Right lobe of liver (tissue), 6 donors: ENCODE data around the gene ENOX1. TPM values are rescaled to one million over a fixed set of nuclear protein-coding genes. Genes with fewer than 3 reads are reported as not detected.

ENCODE experiments used
- ATAC-seq, 4 donors: fragments of 200-7000 bp; cut with Tn5 transposase; one replicate each; pipeline ENCODE4 v1.9.1; 2020; ENCODE audit warnings: mild to moderate bottlenecking in 4 of 4, moderate library complexity in 4 of 4
- DNase-seq, 3 donors: peaks; one replicate each; pipeline ENCODE4 v3.0.0-alpha.2; 2020
- H3K27ac ChIP-seq, 3 donors: fragments of 200-600 bp; one replicate each; pipeline ENCODE4 v1.8.0; 2022
- H3K27me3 ChIP-seq, 2 donors: fragments of 200-600 bp; one replicate each; pipeline ENCODE4 v1.8.0; 2022
- H3K36me3 ChIP-seq, 4 donors: fragments of 200-600 bp; sonication (generic) in 1 of 4; one replicate each; pipeline versions ENCODE4 v1.5.1 to v1.8.0; 2017 to 2022; ENCODE audit warnings: control low read depth in 1 of 4
- H3K4me1 ChIP-seq, 4 donors: fragments of 200-600 bp; sonication (generic) in 1 of 4; one replicate each; pipeline versions ENCODE4 v1.5.1 to v1.8.0; 2017 to 2022; ENCODE audit warnings: control low read depth in 1 of 4
- H3K4me3 ChIP-seq, 3 donors: fragments of 200-600 bp; one replicate each; pipeline ENCODE4 v1.8.0; 2022
- H3K9me3 ChIP-seq, 4 donors: fragments of 200-600 bp; sonication (generic) in 1 of 4; one replicate each; pipeline versions ENCODE4 v1.5.1 to v1.8.0; 2017 to 2022; ENCODE audit warnings: control low read depth in 1 of 4
- POLR2A ChIP-seq: fragments of 450-650 bp; IDR thresholded peaks from one replicate; pipeline ENCODE4 v1.6.1; 2017; ENCODE audit warnings: antibody characterized with exemption, mild to moderate bottlenecking
- WGBS: methylation state at CpG from one replicate; pipeline ENCODE4 v1.1.6; 2018; ENCODE audit warnings: low coverage, low lambda C conversion rate; ENCODE audit not compliant: insufficient coverage; ENCODE audit errors: missing lambda C conversion rate; 5-methylcytosine and 5-hydroxymethylcytosine counted together
- intact Hi-C, 2 donors: fragments of 100-400 bp; cut with DNase I; formaldehyde crosslinking; loops; one replicate each; pipeline versions ENCODE4 v1.11.2 to v1.14.1; 2022
- total RNA-seq, 6 experiments: library from RNA; depleted of rRNA in 2 of 6; stranded (reverse); fragments of >200 nt in 2 of 6; fragmentation: NEBNext Ultra II Directional in 3 of 6; extraction: Animal tissue kit (Norgen Biotek cat#: 25700) in 3 of 6; gene quantifications; one replicate each; pipeline versions ENCODE4 v1.1.0 to v1.2.4, GENCODE V29; 2016 to 2023
- TF ChIP-seq, protein P1 (sequence below), 4 donors: fragments of 200-600 bp in 3 of 4; fragments of 450-650 bp in 1 of 4; IDR thresholded peaks; one replicate each; pipeline versions ENCODE4 v1.5.1 to v1.8.0; 2016 to 2022; ENCODE audit warnings: antibody characterized with exemption in 4 of 4, mild to moderate bottlenecking in 2 of 4
- donor health status: DM: no; HTN: yes; CAD: no.
- donor health status: DM: no; HTN: no; CAD: no.
- donor health status: DM: no; HTN: no; CAD: no.
- donor health status: DM: no; HTN: yes; CAD: no.
- donor health status: DM: no; HTN: yes; CAD: no.

Gene ENOX1
- total RNA-seq, 6 experiments from 2014 or later: 0.07 to 0.16 TPM; not detected in 4

GRCh38 chr13:43195551-43195950 lies 591.2 kb downstream of the ENOX1 start:
- TF ChIP-seq, protein P1, sequence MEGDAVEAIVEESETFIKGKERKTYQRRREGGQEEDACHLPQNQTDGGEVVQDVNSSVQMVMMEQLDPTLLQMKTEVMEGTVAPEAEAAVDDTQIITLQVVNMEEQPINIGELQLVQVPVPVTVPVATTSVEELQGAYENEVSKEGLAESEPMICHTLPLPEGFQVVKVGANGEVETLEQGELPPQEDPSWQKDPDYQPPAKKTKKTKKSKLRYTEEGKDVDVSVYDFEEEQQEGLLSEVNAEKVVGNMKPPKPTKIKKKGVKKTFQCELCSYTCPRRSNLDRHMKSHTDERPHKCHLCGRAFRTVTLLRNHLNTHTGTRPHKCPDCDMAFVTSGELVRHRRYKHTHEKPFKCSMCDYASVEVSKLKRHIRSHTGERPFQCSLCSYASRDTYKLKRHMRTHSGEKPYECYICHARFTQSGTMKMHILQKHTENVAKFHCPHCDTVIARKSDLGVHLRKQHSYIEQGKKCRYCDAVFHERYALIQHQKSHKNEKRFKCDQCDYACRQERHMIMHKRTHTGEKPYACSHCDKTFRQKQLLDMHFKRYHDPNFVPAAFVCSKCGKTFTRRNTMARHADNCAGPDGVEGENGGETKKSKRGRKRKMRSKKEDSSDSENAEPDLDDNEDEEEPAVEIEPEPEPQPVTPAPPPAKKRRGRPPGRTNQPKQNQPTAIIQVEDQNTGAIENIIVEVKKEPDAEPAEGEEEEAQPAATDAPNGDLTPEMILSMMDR (IDR thresholded peaks at IDR 0.05): no peak
- no peak for TF ChIP-seq POLR2A
- no peaks in the 10 kb centered on the region for H3K27me3 ChIP-seq
- 62% methylated on average over 4 of the region's 4 CpGs for WGBS
- H3K9me3 ChIP-seq: no peaks in the 10 kb centered on the region
- intact Hi-C loops: no loop called here
- ATAC-seq: no peak
- no peak overlapping the region for H3K4me3 ChIP-seq
- no peaks in the 10 kb centered on the region for H3K4me1 ChIP-seq
- no peaks in the 10 kb centered on the region for H3K36me3 ChIP-seq
- no peak for DNase-seq
- no peak overlapping the region for H3K27ac ChIP-seq

DNA sequence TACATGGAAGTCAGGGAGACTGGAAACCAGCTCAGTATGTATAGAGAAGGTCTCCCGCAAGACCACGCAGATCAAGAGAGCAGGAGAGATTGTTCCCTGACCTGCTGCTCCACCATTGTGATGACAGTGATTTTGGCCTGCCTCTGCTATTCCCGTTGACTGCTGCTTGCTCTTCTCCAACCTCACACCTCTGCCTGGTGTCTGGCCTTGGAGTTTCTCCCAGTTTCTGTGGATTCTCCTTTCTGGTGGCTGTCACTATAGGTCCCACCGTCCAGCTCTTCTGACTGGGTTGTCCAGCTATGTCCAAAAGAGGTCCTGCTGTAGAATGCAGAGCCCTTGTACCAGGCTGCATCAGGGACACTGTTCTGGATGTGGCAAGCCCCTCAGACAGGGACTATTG lies 591.7 kb downstream of the ENOX1 start:
- TF ChIP-seq, protein P1 (IDR thresholded peaks at IDR 0.05): no peak
- no peak for TF ChIP-seq POLR2A
- 63% methylated on average over 4 of the region's 4 CpGs for WGBS
- no peak overlapping the region for H3K27ac ChIP-seq
- H3K9me3 ChIP-seq: no peaks in the 10 kb centered on the region
- intact Hi-C loops: no loop called here
- H3K4me3 ChIP-seq: no peak overlapping the region
- no peaks in the 10 kb centered on the region for H3K36me3 ChIP-seq
- no peaks in the 10 kb centered on the region for H3K4me1 ChIP-seq
- no peak for ATAC-seq
- H3K27me3 ChIP-seq: no peaks in the 10 kb centered on the region
- no peak for DNase-seq

DNA sequence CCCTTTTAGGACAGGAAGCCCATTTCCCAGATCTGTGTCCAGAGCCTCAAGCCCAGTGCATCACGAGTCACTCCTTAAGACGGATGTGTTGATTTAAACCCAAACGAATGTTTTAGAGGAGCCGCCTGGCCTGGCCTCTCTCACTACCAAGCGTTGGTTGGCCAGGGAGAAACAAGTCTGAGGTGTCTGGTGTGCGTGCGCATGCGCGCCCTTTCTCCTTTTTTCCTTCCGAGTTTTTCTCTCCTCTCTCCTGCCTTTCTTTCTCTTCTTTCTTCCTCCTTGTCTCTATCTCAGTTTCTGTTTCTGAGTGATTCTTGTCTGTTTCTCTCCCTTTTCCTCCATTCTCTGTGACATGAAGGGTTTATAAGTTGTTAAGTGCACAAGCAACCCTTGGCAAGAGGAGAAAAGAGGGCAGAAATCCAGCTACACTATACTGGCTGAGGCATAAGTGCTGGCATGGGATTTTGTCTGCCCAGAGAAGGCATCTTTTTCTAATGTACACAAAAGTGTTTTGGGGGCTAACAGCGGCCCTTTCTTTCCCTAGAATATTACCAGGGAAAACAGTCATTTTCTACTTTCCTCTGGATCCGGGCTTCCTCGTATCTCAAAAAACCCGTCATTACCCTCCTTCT lies 592.9 kb downstream of the ENOX1 start:
- WGBS: 78% methylated on average over 12 of the region's 14 CpGs
- Histone ChIP-seq H3K36me3 (no peaks in the 10 kb centered on the region), H3K9me3 (no peaks in the 10 kb centered on the region), H3K4me1 (no peaks in the 10 kb centered on the region), H3K4me3 (no peak overlapping the region), H3K27me3 (no peaks in the 10 kb centered on the region), H3K27ac (no peak overlapping the region)
- DNase-seq (no peak), ATAC-seq (no peak)
- intact Hi-C loops: no loop called here
- no peak for TF ChIP-seq POLR2A
- TF ChIP-seq, protein P1 (IDR thresholded peaks at IDR 0.05): no peak

DNA sequence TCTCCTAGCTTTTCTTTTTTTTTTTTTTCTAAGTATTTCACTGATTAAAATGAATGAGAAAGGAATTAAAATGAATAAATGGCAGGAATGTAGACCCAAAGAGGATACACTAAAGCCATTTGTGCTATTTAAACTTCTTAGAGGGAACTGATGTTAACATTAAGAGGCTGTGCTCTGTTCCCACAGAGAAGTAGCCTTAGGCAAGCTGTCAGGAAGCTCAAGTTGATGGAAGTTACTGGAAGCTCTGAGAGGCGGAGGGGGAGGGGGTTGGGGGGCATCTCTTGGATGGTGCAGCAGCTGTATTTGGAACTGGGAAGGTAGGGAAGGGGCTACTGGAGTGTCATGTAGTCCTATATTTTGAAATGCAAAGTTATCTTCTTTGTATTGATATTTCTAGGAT lies 595.2 kb downstream of the ENOX1 start:
- TF ChIP-seq, protein P1 (IDR thresholded peaks at IDR 0.05): no peak
- TF ChIP-seq POLR2A: no peak
- no peak overlapping the region for H3K4me3 ChIP-seq
- no peaks in the 10 kb centered on the region for H3K9me3 ChIP-seq
- H3K4me1 ChIP-seq: no peaks in the 10 kb centered on the region
- intact Hi-C loops: no loop called here
- no peaks in the 10 kb centered on the region for H3K36me3 ChIP-seq
- no peak overlapping the region for H3K27ac ChIP-seq
- 86% methylated on average over 1 of the region's 1 CpG for WGBS
- no peak for DNase-seq
- H3K27me3 ChIP-seq: no peaks in the 10 kb centered on the region
- no peak for ATAC-seq

DNA sequence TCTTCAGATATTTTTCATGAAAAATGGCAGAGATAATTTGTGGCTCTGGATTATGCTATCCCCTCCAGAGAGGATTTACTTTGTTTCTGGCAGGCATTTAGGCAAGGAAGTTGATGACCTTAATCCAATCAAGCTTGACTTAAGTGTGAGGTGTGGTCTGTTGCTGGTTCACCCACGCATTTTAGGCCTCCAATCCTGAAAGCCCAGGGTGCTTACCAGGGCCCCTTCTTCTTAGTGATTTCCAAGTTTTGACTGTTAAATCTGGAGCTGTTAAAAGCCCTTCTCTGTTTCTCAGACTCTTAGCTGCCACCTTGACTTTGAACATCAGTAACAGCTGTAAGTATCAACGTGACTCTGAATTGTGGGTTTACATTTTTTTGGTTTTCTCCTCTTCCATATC lies 601.5 kb downstream of the ENOX1 start:
- H3K27me3 ChIP-seq: no peaks in the 10 kb centered on the region
- no peaks in the 10 kb centered on the region for H3K36me3 ChIP-seq
- no peak overlapping the region for H3K27ac ChIP-seq
- no peaks in the 10 kb centered on the region for H3K4me1 ChIP-seq
- TF ChIP-seq POLR2A: no peak
- TF ChIP-seq, protein P1 (IDR thresholded peaks at IDR 0.05): no peak
- ATAC-seq: no peak
- no peak for DNase-seq
- no peak overlapping the region for H3K4me3 ChIP-seq
- 64% methylated on average over 1 of the region's 2 CpGs for WGBS
- H3K9me3 ChIP-seq: no peaks in the 10 kb centered on the region
- intact Hi-C loops: no loop called here
